Activated T-cell treated with anti-CD3 and anti-CD28 coated beads for 4 hours (primary cell): Measurements from ENCODE around the gene LAGE3.

Experiments
- DNase-seq: peaks from one replicate; pipeline ENCODE4 v3.0.0-alpha.2; 2020

The LAGE3 gene

DNA sequence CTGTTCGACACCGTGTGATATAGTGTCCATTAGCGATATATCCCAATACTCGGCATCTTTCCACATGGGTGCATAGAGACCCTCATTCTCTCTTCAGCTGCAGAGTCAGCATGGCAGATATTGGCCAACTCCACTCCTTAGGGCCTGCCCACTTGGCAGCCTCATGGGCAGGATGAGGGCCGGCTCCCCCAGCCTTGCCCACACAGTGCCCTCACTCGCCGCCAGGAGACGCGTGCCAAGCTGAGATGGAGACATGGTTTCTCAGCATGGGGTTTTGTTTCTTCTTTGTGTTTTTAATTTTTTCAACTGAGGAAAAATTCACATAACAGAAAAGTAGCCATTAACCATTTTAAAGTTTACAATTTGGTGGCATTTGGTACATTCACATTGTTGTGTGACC, 26.3 kb downstream of the LAGE3 start:
- DNase-seq, result no peak

DNA sequence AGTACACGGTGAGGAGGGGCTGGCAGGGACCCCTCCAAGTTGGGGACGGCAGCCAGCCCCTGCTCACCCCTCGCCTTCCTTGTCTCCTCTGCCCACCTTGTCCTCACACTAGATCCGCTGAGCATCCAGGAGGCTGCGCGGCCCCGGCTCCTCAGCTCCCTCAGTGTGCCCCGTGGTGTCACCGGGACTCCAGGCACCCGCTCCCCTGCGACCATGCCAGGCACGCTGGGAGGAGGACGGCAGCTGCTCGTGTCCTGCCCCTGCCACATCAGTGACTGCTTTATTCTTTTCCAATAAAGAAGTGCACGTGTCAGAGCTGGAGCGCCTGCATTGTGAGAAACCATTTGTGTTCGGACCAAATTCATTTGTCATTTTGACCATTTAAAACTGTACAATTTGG, 28.8 kb downstream of the LAGE3 start:
- no peak for DNase-seq

DNA sequence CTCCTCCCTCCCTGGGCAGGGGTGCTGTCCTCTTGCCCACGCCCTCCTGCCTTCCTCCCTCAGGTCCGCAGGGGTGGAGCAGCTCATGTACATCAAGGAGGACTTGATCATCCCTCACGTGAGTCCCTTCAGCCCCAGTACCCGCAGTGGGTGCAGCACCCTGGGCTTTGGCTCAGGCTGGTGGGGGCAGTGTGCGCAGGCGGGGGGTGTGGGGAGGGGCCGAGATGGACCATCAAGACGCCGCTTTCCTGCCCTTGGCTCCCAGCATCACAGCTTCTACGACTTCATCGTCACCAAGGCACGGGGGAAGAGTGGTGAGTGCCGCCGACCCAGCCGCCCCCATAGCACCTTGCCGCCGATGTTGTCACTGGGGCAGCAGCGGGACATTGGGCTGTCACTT, 29.5 kb downstream of the LAGE3 start:
- no peak for DNase-seq

DNA sequence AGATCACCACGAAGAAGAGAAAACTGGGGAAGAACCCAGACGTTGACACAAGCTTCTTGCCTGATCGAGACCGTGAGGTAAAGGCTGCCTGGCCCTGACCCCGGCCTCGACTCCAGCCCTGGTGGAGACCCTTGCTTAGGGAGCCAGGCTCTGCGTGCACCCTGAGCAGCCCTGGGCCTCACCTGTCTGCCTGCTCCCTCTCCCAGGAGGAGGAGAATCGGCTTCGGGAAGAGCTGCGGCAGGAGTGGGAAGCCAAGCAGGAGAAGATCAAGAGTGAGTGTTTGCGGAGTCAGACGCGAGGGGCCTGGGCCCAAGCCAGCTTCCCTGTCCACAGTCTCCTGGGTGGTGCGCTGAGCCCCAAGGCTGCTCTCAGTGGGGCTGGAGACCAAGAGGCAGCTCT, 30.6 kb downstream of the LAGE3 start:
- no peak for DNase-seq

DNA sequence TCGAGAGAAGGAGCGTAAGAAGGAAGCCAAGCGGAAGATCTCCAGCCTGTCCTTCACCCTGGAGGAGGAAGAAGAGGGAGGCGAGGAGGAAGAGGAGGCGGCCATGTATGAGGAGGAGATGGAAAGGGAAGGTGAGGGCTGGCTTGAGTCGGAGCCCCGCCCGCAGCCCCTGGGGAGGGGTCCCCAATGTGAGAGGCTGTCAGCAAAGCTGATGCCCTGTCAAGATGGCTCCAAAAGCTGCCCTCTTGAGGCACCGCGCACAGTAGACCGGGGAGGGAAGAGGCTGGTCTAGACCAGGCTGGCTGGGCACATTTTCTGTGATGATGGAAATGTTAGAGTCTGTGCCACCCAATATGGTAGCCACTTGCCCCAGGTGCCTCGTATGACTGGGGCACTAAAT, 32.7 kb downstream of the LAGE3 start:
- no peak for DNase-seq

DNA sequence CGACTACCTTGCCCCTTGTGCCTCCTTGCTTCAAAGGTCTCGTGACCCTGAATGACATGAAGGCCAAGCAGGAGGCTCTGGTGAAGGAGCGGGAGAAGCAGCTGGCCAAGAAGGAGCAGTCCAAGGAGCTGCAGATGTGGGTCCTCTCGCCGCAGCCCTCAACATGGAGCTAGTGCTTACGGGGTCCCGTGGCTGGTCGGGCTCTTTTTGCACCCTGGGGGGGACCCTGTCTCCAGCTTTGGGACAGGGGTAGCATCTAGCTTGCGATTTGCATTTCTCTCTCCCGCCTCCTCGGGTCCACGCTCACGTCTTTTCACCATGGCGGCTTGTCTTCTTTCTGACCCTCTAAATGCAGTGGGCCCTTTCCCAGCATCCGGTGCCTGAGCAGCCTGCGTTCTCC, 33.3 kb downstream of the LAGE3 start:
- DNase-seq, result no peak

DNA sequence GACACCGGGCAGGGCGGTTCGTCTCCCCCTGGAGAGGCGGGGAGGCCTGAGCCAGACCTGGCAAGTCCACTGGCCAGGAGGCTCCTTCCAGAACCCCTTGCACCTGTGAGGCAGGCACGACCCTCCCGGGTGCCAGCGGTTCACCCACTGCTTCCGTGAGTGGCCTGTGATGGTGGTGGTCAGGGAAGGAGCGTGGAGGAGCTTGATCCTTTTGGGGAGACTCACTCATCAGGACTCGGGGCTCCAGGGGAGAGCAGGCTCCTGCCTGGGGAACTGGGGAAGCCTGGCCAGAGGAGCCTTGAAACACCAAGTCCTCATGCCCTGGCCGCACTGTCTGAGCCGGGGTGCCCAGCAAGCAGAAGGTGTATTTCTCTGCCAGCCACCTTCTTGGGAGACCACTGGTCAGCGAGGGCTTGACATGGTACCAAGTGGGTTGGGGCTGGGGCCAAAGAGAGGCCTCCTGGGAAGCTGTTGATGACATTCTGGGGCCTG, 34.3 kb downstream of the LAGE3 start:
- no peak for DNase-seq

DNA sequence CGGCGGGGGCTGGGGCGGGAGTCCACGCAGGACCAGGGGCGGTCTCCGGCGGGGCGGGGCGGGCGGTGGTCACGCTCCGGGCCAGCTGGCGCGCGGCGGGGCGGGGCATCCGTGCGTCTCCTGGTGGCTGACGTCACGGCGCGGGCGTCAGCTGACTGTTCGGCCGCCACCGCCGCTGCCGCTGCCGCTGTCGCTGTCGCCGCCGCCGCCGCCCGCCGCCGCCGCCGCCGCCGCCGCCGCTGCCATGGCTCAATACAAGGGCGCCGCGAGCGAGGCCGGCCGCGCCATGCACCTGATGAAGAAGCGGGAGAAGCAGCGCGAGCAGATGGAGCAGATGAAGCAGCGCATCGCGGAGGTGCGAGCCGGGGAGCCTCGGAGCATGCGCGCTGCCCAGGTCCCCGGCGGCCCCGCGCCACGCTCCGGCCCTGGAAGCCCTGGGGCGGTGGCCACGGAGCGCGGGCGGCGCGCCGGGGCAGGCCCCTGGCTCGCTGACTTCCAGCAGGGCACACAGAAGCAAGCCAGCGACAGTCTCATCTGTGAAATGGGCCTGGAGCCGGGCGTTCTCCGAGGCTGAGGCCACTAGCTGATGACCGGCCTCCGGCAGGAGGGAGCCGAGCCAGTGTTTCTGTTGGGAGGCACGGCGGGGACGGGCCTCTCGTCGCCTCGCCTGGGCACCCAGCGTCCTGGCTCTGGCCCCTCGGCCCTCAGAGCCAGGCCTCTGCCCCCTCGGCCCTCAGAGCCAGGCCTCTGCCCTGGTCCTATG, 34.9 kb downstream of the LAGE3 start, which contains the start of gene FAM50A:
FAM50A (plus strand) TSS at position 150 of the 763 bp plus-strand sequence; CDS start at position 245, 95 bp downstream.
- DNase-seq, result peak; percentile 41

DNA sequence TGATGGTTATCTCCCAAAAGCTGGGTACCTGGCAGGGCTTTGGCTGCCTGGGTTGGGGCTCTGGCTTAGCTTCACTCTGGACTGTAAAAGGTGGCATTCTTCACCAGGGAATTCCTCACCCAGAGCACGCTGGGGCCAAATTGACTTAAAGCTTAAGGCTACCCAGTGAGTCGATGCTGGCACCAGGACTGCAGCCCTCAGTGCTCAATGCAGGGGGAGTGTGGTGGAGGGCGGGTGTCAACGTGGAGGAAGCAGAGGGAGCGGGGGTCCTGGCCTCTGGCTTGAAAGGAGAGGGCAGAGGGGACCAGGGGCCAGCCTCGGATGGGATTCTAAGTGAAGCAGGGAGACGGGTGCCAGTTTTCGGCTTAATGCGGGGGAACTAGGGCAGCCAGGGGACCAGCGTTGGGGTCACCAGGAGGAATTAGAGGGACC, 35.6 kb downstream of the LAGE3 start:
- DNase-seq, result no peak

DNA sequence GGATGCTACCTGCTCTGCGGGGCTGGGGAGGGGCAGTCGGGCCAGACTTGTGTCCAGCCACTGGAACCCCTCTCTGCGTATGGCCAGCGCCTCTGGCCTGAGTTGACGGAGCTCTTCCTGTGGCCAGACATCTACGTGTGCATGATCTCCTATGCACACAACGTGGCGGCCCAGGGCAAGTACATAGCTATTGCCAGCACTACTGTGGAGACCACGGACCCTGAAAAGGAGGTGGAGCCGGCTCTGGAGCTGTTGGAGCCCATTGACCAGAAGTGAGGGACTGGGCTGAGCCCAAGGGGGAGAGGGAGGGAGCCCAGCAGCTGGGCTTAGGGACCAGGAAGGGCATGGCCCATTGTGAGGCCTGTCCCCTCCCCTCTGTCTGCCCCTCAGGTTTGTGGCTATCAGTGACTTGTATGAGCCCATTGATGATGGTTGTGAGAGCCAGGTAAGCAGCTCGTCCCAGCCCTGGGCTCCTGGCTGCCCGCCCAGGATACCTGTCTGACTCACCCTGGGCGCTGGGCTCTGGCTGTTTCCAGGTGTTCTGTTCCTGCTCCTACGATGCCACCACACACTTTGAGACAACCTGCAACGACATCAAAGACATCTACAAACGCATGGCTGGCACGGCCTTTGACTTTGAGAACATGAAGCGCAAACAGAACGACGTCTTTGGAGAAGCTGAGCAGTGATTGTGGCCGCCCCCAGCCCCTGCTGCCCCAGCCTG, 36.9 kb downstream of the LAGE3 start:
- no peak for DNase-seq

DNA sequence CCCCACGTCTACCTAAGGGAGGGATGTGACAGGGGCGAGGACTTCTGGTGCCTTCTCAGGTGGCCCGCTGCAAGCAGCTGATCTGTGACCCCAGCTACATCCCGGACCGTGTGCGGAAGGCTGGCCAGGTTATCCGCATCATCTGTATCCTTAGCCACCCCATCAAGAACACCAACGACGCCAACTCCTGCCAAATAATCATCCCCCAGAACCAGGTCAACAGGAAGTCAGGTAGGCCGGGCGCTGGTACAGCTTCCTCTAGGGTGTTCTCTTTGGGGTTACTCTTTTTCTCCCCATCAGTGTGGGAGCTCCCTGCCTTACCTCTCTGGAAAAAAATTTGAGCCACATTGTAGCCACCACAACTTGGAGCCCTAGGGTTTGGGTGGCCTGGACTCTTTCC, 37.5 kb downstream of the LAGE3 start:
- DNase-seq, result no peak

DNA sequence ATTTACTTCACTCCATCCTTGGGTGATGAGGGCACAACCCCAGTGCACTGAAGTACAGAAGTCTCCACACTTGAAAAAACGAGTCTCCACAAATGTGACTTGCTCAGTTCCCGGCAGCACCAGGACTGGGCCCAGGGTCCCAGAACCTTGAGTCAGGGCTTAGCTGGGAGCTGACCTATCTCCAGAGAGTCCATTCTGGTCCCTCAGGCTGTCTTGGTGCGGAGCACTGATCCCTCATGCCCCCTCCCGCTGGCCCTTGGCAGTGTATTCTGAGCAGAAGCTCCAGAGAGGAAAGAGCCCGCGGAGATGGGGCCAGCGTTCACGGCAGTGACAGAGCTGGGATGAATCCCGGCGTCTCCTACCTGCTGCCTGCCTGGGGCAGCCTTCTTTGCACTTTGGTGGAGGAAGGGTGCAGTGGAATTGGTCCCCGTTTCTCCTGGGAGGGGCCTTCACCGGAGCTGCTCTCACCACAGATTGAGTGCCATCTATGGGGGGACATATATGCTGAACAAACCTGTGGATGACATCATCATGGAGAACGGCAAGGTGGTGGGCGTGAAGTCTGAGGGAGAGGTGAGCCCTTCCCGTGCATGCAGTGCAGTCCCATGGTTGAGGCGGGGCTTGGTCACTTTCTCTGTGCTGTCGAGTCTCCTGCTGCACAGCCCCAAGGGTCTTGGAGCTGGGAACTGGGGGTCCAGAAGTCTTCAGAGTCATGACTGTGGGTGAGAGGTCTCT, 38.3 kb downstream of the LAGE3 start:
- DNase-seq, result no peak

DNA sequence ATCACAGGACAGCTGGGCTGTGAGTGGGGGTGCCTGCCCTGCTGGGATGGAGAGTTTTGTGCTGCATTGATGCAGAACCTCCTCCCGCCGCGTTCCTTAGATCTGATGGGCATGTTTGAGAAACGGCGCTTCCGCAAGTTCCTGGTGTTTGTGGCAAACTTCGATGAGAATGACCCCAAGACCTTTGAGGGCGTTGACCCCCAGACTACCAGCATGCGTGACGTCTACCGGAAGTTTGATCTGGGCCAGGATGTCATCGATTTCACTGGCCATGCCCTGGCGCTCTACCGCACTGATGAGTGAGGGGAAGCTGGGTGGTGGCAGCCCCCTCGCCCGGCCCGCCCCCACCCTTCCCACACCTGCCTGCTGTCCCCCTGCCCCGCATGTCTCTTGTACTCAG, 39.2 kb downstream of the LAGE3 start:
- no peak for DNase-seq

DNA sequence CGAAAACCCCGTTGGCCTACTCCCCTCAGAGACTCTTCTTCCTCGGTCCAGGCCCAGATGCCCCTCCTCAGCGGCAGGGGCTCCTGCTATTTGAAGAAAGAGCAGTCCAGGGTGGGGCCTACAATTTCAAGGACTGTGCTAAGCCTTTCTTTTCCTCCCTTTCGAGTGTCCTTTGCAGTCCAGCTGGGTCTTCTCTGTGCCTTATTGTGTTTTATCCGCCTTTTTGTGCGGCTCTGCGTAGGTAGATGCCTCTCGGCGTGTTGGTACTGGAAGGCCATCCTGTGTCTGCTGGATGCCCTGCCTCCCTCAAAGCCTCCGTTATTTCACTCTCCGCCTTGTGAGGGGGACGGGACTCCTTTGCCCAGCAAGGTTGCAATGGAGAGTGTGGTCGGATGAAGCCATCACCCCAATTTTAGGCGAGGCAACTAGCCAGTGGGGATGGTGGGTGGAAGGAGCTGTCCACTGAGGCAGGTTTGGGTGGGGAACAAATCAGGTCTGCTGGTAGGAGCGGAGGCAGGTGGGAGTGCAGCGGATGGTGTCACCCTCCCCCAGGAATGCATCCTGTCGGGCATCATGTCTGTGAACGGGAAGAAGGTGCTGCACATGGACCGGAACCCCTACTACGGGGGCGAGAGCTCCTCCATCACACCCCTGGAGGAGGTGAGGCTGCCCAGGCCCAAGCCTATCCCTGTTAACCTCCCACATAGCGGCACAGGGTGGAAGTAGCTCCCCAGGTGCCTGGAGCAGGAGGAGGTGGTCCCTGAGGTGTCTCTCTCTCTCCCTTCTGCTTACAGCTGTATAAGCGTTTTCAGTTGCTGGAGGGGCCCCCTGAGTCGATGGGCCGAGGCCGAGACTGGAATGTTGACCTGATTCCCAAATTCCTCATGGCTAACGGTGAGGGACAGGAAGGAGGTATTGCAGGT, 40.8 kb downstream of the LAGE3 start:
- DNase-seq, result no peak

DNA sequence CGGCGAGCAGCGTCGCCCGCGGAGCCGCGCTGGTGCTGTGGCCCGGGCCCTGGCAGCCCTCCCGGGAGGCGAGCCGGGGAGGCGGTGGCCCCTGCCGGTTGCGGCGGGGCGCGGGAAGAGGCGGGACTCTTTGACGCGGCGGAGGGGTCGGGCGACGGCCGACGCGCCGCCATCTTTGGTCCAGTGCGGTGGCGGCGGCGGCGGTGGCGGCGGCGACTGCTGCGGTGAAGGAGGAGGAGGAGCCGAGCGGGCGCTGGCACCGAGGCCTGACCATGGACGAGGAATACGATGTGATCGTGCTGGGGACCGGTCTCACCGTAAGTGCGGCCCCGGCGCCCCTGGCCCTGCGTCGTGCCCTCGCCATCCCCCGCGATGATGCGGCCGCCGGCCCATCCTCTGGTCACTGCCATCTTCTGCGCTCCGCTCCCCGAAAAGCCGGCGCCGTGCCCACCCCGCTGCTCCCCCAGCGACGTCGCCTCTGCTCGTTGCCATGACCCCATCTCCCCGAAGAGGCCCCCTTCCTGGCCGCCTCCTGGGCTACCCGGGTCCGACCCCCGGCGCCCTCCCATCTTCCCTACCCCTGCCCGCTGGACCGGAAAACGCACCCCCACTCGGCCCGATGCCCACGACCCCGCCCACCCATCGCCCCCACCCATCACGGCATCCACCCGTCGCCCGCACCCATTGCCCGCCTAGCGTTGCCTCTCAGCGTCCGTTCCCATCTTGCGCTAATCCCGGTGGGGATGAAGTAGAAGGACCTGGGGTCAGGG, 41.9 kb downstream of the LAGE3 start, which contains the start of gene GDI1:
GDI1 (plus strand) TSS at position 172 of the 770 bp plus-strand sequence; CDS start at position 273, 101 bp downstream.
- DNase-seq, result no peak

DNA sequence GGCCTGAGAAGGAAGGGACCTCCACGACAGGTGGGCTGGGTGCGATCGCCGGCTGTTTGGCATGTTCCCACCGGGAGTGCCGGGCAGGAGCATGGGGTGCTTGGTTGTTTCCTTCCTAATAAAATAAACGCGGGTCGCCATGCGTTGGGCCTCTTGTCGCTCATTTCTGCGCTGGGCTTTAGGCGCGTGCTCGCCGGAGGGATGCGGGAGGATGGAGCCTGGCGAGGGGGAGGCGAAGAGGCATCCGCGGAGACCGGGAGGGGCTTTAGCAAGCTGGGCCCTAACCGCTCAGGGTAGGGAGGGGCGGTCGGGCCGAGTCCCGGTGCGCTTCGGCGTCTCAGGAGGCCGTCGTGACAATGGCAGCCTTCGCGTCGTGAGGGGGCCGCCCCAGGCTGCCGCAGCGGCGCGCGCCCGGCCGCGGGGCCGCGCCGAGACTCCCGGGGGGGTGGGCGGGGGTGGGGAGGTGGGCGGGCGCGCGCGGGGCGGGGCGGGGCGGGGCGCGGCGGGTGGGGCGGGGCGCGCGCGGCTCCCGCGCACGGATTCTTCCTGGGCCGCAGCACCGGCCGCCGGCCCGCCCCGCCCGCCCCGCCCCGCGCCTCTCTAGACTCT, 42.6 kb downstream of the LAGE3 start:
- DNase-seq, result no peak

DNA sequence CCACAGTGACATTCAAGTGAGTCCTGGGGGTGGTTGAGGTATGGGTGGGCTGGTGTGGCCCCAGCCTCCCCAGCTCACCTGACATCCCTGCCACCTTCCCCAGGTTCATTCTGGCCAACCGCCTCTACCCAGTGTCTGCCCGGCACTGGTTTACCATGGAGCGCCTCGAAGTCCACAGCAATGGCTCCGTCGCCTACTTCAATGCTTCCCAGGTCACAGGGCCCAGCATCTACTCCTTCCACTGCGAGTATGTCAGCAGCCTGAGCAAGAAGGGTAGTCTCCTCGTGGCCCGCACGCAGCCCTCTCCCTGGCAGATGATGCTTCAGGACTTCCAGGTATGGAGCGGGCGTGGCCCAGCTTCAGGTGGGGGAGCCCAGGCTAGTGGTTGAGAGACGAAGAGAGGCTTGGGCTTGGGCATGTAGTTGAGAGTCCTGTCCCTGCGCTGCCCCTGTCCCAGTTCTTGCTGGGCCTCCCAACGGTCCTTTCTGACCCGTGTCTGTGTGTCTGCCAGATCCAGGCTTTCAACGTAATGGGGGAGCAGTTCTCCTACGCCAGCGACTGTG, 43.8 kb downstream of the LAGE3 start:
- DNase-seq, result no peak

DNA sequence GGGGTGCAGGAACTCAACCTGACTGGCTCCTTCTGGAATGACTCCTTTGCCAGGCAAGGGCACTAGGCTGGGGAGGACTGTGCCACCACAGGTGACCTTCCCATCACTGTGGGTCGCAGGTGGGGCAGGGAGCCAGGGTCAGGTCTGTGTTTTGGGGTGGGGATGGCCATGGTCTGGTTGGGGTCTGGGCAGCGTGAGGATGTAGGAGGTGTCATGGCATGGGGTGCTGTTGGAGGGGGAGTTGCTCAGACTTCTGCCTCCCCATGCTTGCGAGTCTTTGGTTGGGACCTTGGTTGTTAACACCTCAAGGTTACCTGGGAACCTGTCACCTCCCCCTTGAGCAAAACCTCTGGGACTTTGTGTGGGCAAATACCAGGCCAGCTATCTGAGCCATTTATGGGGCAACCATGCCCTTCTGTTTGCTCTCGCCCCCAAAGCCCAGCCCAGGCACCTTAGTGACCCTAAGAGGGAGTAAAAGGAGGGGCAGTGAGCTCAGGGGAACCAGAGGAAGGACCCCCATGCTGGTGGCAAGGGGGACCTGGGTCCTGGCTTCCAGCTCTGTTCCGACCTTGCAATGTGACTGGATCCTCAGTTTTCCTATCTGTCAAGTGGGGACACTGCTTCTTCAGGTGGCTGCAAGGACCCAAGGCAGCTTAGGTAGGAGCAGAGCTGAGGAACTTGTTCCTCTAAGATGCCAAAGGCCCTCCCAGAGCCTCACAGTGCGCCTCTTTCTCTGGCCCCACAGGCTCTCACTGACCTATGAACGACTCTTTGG, 44.5 kb downstream of the LAGE3 start:
- DNase-seq, result no peak

DNA sequence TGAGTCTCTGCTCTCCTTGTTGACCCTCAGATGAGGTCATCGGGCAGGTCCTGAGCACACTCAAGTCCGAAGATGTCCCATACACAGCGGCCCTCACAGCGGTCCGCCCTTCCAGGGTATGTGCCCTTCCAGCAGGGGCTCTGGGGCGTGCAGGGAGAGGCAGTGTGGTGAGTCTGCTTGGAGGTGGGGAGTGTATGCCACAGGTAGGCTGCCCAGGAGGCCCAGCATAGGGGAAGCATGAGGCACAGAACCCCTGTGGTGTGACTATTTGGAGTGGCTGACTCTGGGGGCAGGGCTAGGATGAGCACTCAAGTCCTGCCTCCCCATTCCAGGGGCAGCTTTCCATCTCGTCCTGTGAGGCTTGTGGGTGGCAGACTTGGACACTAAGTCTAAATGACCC, 45.5 kb downstream of the LAGE3 start:
- no peak for DNase-seq

DNA sequence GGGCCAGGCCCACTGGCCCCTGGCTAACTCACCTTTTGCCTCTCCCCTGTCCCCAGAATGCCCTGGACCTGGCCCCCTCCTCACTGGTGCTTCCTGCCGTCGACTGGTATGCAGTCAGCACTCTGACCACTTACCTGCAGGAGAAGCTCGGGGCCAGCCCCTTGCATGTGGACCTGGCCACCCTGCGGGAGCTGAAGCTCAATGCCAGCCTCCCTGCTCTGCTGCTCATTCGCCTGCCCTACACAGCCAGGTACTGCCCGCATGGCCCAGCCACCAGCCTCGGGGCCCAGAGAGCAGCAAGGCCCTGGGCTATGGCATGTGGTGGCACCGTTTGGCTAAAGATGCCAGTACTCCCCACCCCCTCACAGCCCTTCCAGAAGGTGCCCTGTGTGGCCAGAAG, 46.9 kb downstream of the LAGE3 start:
- no peak for DNase-seq
